Endothelial cell of umbilical vein (primary cell): Measurements from ENCODE around the gene C1orf105. TPM values are rescaled to one million over a fixed set of nuclear protein-coding genes. Genes with fewer than 3 reads are reported as not detected.

ENCODE experiments used
- BruUV-seq: library from RNA; stranded (reverse); fragments of 400-500 nt; replicated peaks from 2 replicates; lab custom pipeline; 2021; lab: Mats Ljungman, UMichigan
- CTCF ChIA-PET: fragments of 300-600, 350-600 bp; sonication (Branson Sonifier 250); formaldehyde crosslinking; loops from one replicate; lab custom pipeline; 2021; ENCODE audit warnings: antibody characterized with exemption, inconsistent platforms; lab: Charles Lee
- POLR2A ChIA-PET: fragments of 300-600, 350-600 bp; sonication (Branson Sonifier 250); formaldehyde crosslinking; loops from one replicate; lab custom pipeline; 2021; ENCODE audit warnings: antibody characterized with exemption, inconsistent platforms; lab: Charles Lee
- DNase-seq: peaks from one replicate; pipeline ENCODE4 v3.0.0-alpha.2; 2011; ENCODE audit warnings: low read depth, low spot score
- FAIRE-seq: peaks from 2 replicates; lab custom pipeline; 2011; peaks lifted over from hg19 to GRCh38; lab: Jason Lieb, UNC
- H2AFZ ChIP-seq: 2 replicates; pipeline ENCODE4 v1.6.0; 2012; ENCODE audit warnings: low read depth, low read length, control low read depth, inconsistent platforms
- H3K27ac ChIP-seq: 2 replicates; pipeline ENCODE4 v1.5.1; 2011; ENCODE audit warnings: low read depth, mild to moderate bottlenecking, control low read depth, low read length, moderate library complexity; ENCODE audit not compliant: insufficient read depth
- H3K27me3 ChIP-seq, 2 experiments: 2 replicates each; pipeline versions ENCODE4 v1.6.0 to v1.6.1; 2011; ENCODE audit warnings: low read length in 2 of 2, mixed read lengths in 1 of 2; ENCODE audit not compliant: control insufficient read depth in 2 of 2, insufficient read depth in 2 of 2
- H3K36me3 ChIP-seq, 2 experiments: 2 replicates in 1 of 2; 3 replicates in 1 of 2; pipeline ENCODE4 v1.5.1; 2011; ENCODE audit warnings: low read length in 2 of 2, mild to moderate bottlenecking in 1 of 2, moderate library complexity in 1 of 2; ENCODE audit not compliant: control insufficient read depth in 2 of 2, insufficient read depth in 2 of 2; ENCODE audit errors: extremely low read depth in 1 of 2
- H3K4me1 ChIP-seq: 3 replicates; pipeline ENCODE4 v1.5.1; 2011; ENCODE audit warnings: mild to moderate bottlenecking, low read length; ENCODE audit not compliant: control insufficient read depth, insufficient read depth; ENCODE audit errors: extremely low read depth
- H3K4me2 ChIP-seq: 2 replicates; pipeline ENCODE4 v1.6.1; 2011; ENCODE audit warnings: low read length, control low read depth, mixed read lengths; ENCODE audit not compliant: insufficient read depth
- H3K4me3 ChIP-seq, 3 experiments: fragments of 200-600 bp in 1 of 3; sonication (generic), shearing (Covaris generic) in 1 of 3; replicated peaks in 1 of 3; 2 replicates each; pipeline ENCODE4 v1.5.1; 2011 to 2016; ENCODE audit warnings: control low read depth in 3 of 3, low read length in 3 of 3, mild to moderate bottlenecking in 2 of 3, inconsistent platforms in 1 of 3, low read depth in 1 of 3, moderate library complexity in 1 of 3; ENCODE audit not compliant: insufficient read depth in 1 of 3
- H3K79me2 ChIP-seq: 2 replicates; pipeline ENCODE4 v1.6.0; 2012; ENCODE audit warnings: low read length, inconsistent platforms; ENCODE audit not compliant: control insufficient read depth, insufficient read depth
- H3K9ac ChIP-seq: replicated peaks from 2 replicates; pipeline ENCODE3; 2011; ENCODE audit warnings: low read length, control low read depth; ENCODE audit not compliant: insufficient read depth; ENCODE audit errors: extremely low read depth
- H3K9me1 ChIP-seq: replicated peaks from 3 replicates; pipeline ENCODE4 v1.6.0; 2011; ENCODE audit warnings: mild to moderate bottlenecking, low read length; ENCODE audit not compliant: control insufficient read depth, insufficient read depth; ENCODE audit errors: extremely low read depth
- H3K9me3 ChIP-seq: replicated peaks from 2 replicates; pipeline ENCODE4 v1.5.1; 2012; ENCODE audit warnings: low read length, inconsistent platforms; ENCODE audit not compliant: control insufficient read depth, insufficient read depth
- H4K20me1 ChIP-seq: replicated peaks from 2 replicates; pipeline ENCODE3; 2011; ENCODE audit warnings: mild to moderate bottlenecking, low read length; ENCODE audit not compliant: control insufficient read depth, insufficient read depth; ENCODE audit errors: extremely low read depth
- POLR2A ChIP-seq: IDR thresholded peaks from 2 replicates; pipeline ENCODE4 v1.6.1; 2012; ENCODE audit warnings: low read depth, mild to moderate bottlenecking, control low read depth, low read length
- POLR2AphosphoS5 ChIP-seq: IDR thresholded peaks from 2 replicates; pipeline ENCODE4 v1.6.1; 2012; ENCODE audit warnings: low read depth, mild to moderate bottlenecking, control low read depth, low read length, moderate library complexity; ENCODE audit not compliant: insufficient read depth
- dilution Hi-C: fragments of 300-500 bp; cut with MboI; formaldehyde crosslinking; loops from one replicate; pipeline ENCODE4 v1.15.0; 2019; ENCODE audit warnings: low sequenced_read_pairs; ENCODE audit not compliant: extremely low pct_ligation_motif_present
- intact Hi-C: fragments of 100-400 bp; cut with micrococcal nuclease; formaldehyde crosslinking; loops from one replicate; pipeline ENCODE4 v1.10.0; 2022
- polyA plus RNA-seq, 4 experiments: library from polyadenylated mRNA; depleted of rRNA in 3 of 4; stranded (reverse) in 3 of 4; unstranded in 1 of 4; fragments of >200 nt; gene quantifications; 2 replicates each; pipeline versions ENCODE4 v1.2.1 to v1.2.3, GENCODE V29; 2011 to 2012; ENCODE audit warnings: missing spikeins in 1 of 4
- total RNA-seq: library from RNA; stranded (reverse); gene quantifications from 2 replicates; pipeline ENCODE4 v1.2.3, GENCODE V29; 2021
- TF ChIP-seq, protein P1 (sequence below): IDR thresholded peaks from 2 replicates; pipeline ENCODE4 v1.6.1; 2011; ENCODE audit not compliant: insufficient read depth, insufficient read length

C1orf105 gene
- total and polyA plus RNA-seq, 2 donors (not counting 3 experiments of a cell fraction or from before 2014, with no cell fraction given): not detected

DNA sequence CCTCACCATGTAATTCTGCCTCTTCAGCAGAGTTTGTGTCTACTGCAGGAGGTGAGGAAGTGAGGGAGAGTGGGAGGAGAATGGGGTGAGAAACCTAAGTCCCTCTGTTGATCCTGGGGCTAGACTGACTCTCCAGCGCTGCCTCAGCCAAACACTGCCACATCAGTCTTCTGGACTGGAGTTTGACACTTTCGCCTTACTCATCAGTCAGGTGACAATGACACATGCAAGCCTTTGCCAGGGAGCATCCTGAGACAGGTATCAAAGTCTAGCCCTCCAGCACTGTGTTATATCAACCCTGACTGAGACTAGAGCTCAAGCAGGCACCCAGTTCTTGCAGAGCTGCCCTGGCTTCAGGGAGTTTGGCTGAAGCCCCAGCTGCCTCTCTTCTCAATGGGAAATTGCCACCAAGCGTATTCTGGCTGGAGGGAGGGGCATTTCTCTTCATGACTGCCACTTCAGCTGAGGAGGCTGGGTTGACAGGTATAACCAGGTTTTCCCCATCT is 79.2 kb downstream of the C1orf105 start:
- no TSS peak for BruUV-seq
- Histone ChIP-seq H3K79me2 (no peaks in the 10 kb centered on the region), H3K4me2 (no peak overlapping the region), H3K27ac (no peak overlapping the region), H3K36me3 (no peaks in the 10 kb centered on the region), H3K9me1 (no peaks in the 10 kb centered on the region), H3K4me3 (no peak overlapping the region), H3K9ac (no peak overlapping the region), H4K20me1 (no peaks in the 10 kb centered on the region), H3K27me3 (peaks cover 4 to 22% of the 10 kb centered on the region in 2 experiments), H3K4me1 (no peaks in the 10 kb centered on the region), H3K9me3 (no peaks in the 10 kb centered on the region), H2AFZ (no peak overlapping the region)
- TF ChIP-seq POLR2AphosphoS5 (no peak), POLR2A (no peak)
- TF ChIP-seq, protein P1, sequence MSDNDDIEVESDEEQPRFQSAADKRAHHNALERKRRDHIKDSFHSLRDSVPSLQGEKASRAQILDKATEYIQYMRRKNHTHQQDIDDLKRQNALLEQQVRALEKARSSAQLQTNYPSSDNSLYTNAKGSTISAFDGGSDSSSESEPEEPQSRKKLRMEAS: no peak
- dilution Hi-C loops: no loop called here
- POLR2A ChIA-PET: no interaction called here
- intact Hi-C loops: no loop called here
- no peak for DNase-seq
- CTCF ChIA-PET: interaction anchor here (0.6 to 2.0 kb wide), 3 partner anchors 13 to 49 kb away, joined by 3 to 5 read pairs (median 3); no protein-coding TSS in a partner anchor
- FAIRE-seq: no peak

DNA sequence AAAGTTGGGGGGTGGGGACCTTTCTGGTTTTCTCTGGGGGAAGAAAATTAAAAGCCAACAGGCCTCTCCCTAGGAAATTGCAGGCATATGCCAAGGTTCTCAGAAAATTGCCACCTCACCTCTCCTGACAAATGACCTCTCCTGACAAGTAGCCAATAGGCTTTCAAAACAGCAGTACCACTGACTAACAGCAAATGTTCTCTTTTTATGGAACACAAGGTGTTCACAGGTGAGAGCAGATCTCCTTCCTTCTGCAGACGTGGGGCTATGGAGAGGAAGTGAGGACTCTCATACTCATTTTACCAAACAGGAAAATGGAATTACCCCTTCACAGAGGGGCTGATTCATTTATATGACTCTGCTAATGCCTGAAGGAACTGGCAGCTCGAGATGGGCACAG is 79.7 kb downstream of the C1orf105 start:
- no TSS peak for BruUV-seq
- Histone ChIP-seq H3K9ac (no peak overlapping the region), H3K79me2 (no peaks in the 10 kb centered on the region), H4K20me1 (no peaks in the 10 kb centered on the region), H2AFZ (no peak overlapping the region), H3K4me3 (no peak overlapping the region), H3K9me1 (no peaks in the 10 kb centered on the region), H3K36me3 (no peaks in the 10 kb centered on the region), H3K27me3 (peaks cover 6 to 22% of the 10 kb centered on the region in 2 experiments), H3K9me3 (no peaks in the 10 kb centered on the region), H3K4me2 (no peak overlapping the region), H3K4me1 (no peaks in the 10 kb centered on the region), H3K27ac (no peak overlapping the region)
- POLR2A ChIA-PET: no interaction called here
- TF ChIP-seq POLR2AphosphoS5: no peak
- no peak for DNase-seq
- intact Hi-C loops: no loop called here
- no peak for FAIRE-seq
- dilution Hi-C loops: no loop called here
- CTCF ChIA-PET: interaction anchor here (2.0 kb wide), 1 partner anchor 13 kb away, joined by 5 read pairs; no protein-coding TSS in a partner anchor
